Panc1 (cell line): Measurements from ENCODE around the gene HOXA4. TPM values are rescaled to one million over a fixed set of nuclear protein-coding genes. Genes with fewer than 3 reads are reported as not detected.

Source experiments
- ATAC-seq: fragments of 200-7000 bp; cut with Tn5 transposase; 2 replicates; pipeline ENCODE4 v1.9.1; 2020; ENCODE audit warnings: mild to moderate bottlenecking, moderate library complexity
- BruUV-seq: library from RNA; stranded (reverse); fragments of 400-500 nt; replicated peaks from 2 replicates; lab custom pipeline; 2021; lab: Mats Ljungman, UMichigan
- CTCF ChIA-PET: fragments of 300-600 bp; sonication (Branson Sonifier 250); formaldehyde crosslinking; loops from one replicate; lab custom pipeline; 2022; ENCODE audit warnings: antibody characterized with exemption; lab: Charles Lee
- POLR2A ChIA-PET: fragments of 300-600 bp; sonication (Branson Sonifier 250); formaldehyde crosslinking; loops from one replicate; lab custom pipeline; 2022; ENCODE audit warnings: antibody characterized with exemption; lab: Charles Lee
- DNase-seq: peaks from one replicate; pipeline ENCODE4 v3.0.0-alpha.2; 2010; ENCODE audit warnings: low read depth, low spot score
- H3K27ac ChIP-seq: 2 replicates; pipeline ENCODE4 v1.5.1; 2011; ENCODE audit warnings: mild to moderate bottlenecking, low read length, inconsistent platforms
- H3K27me3 ChIP-seq: fragments of 200-500 bp; sonication (Bioruptor generic); 2 replicates; pipeline ENCODE4 v1.6.0; 2014; ENCODE audit warnings: low read length, inconsistent platforms; ENCODE audit not compliant: control insufficient read depth, insufficient read depth
- H3K36me3 ChIP-seq: fragments of 200-500 bp; sonication (Bioruptor generic); 2 replicates; pipeline ENCODE4 v1.5.1; 2014; ENCODE audit warnings: inconsistent platforms, mild to moderate bottlenecking, low read length, moderate library complexity; ENCODE audit not compliant: control insufficient read depth, insufficient read depth
- H3K4me1 ChIP-seq: 2 replicates; pipeline ENCODE4 v1.5.1; 2011; ENCODE audit warnings: inconsistent platforms, mild to moderate bottlenecking, low read length, moderate library complexity; ENCODE audit not compliant: control insufficient read depth, insufficient read depth
- H3K4me3 ChIP-seq, 2 experiments: 2 replicates each; pipeline ENCODE4 v1.5.1; 2011 to 2012; ENCODE audit warnings: low read depth in 2 of 2, low read length in 2 of 2, mild to moderate bottlenecking in 2 of 2, inconsistent platforms in 1 of 2, moderate library complexity in 1 of 2
- H3K9me3 ChIP-seq: fragments of 200-500 bp; sonication (Bioruptor generic); 2 replicates; pipeline ENCODE4 v1.5.1; 2014; ENCODE audit warnings: low read depth, mild to moderate bottlenecking, inconsistent platforms, low read length, moderate library complexity; ENCODE audit not compliant: control insufficient read depth, insufficient read depth
- CTCF ChIP-seq: fragments of 450-650 bp; IDR thresholded peaks from 2 replicates; pipeline ENCODE4 v1.5.1; 2017; ENCODE audit warnings: mild to moderate bottlenecking
- POLR2AphosphoS5 ChIP-seq: IDR thresholded peaks from 2 replicates; pipeline ENCODE4 v1.6.1; 2012; ENCODE audit warnings: mild to moderate bottlenecking, low read depth, low read length, moderate library complexity
- SIN3A ChIP-seq: IDR thresholded peaks from 2 replicates; pipeline ENCODE4 v1.6.1; 2012; ENCODE audit warnings: low read depth, mild to moderate bottlenecking, low read length, moderate library complexity, borderline replicate concordance; ENCODE audit not compliant: insufficient read depth
- TCF7L2 ChIP-seq: IDR thresholded peaks from 2 replicates; pipeline ENCODE4 v1.6.1; 2011; ENCODE audit warnings: mild to moderate bottlenecking, low read depth, low read length, inconsistent platforms
- in situ Hi-C: cut with HindIII; loops from 2 replicates; pipeline ENCODE4 v1.10.0; 2016; ENCODE audit warnings: low sequenced_read_pairs, low pct_unique_long_range_greater_than_20kb
- intact Hi-C: fragments of 100-400 bp; cut with micrococcal nuclease; formaldehyde crosslinking; loops from one replicate; pipeline ENCODE4 v1.10.0; 2022; ENCODE audit not compliant: unreplicated experiment
- total RNA-seq: library from RNA; stranded (reverse); gene quantifications from one replicate; pipeline ENCODE4 v1.2.1, GENCODE V29; 2021; ENCODE audit not compliant: unreplicated experiment
- TF ChIP-seq, protein P1 (sequence below), 2 experiments: IDR thresholded peaks; 2 replicates each; pipeline ENCODE4 v1.6.1; 2011 to 2012; ENCODE audit warnings: low read depth in 2 of 2, control low read depth in 1 of 2, low read length in 1 of 2, mild to moderate bottlenecking in 1 of 2, moderate library complexity in 1 of 2; ENCODE audit not compliant: insufficient read depth in 1 of 2

HOXA4 gene
- total RNA-seq, 1 experiment from 2014 or later = 0.39 TPM

- intact Hi-C loops (loop anchor here (1.0 kb wide), 1 partner anchor 8 kb away; no protein-coding TSS in a partner anchor), in situ Hi-C loops (no loop called here)
- no TSS peak for BruUV-seq
- H3K27ac ChIP-seq = peak overlapping the region; percentile 99
- peak overlapping the region; percentile 60 to 92 for H3K4me3 ChIP-seq
- ChIA-PET POLR2A (interaction anchor here (0.7 to 3.1 kb wide), 3 partner anchors 17 to 1051 kb away, joined by 3 to 21 read pairs (median 5); partner anchors contain the start of gene HOXA1), CTCF (interaction anchor here (0.6 kb wide), 1 partner anchor 66 kb away, joined by 3 read pairs; no protein-coding TSS in a partner anchor)
- H3K4me1 ChIP-seq = peaks cover 61% of the 10 kb centered on the region
- ATAC-seq = peak; percentile 46
- DNase-seq = no peak
- H3K36me3 ChIP-seq = no peaks in the 10 kb centered on the region
- no peaks in the 10 kb centered on the region for H3K9me3 ChIP-seq
- no peak for TF ChIP-seq TCF7L2
- H3K27me3 ChIP-seq = no peaks in the 10 kb centered on the region
Measured at GRCh38 chr7:27113991-27114769, 16.4 kb downstream of the HOXA4 start.

DNA sequence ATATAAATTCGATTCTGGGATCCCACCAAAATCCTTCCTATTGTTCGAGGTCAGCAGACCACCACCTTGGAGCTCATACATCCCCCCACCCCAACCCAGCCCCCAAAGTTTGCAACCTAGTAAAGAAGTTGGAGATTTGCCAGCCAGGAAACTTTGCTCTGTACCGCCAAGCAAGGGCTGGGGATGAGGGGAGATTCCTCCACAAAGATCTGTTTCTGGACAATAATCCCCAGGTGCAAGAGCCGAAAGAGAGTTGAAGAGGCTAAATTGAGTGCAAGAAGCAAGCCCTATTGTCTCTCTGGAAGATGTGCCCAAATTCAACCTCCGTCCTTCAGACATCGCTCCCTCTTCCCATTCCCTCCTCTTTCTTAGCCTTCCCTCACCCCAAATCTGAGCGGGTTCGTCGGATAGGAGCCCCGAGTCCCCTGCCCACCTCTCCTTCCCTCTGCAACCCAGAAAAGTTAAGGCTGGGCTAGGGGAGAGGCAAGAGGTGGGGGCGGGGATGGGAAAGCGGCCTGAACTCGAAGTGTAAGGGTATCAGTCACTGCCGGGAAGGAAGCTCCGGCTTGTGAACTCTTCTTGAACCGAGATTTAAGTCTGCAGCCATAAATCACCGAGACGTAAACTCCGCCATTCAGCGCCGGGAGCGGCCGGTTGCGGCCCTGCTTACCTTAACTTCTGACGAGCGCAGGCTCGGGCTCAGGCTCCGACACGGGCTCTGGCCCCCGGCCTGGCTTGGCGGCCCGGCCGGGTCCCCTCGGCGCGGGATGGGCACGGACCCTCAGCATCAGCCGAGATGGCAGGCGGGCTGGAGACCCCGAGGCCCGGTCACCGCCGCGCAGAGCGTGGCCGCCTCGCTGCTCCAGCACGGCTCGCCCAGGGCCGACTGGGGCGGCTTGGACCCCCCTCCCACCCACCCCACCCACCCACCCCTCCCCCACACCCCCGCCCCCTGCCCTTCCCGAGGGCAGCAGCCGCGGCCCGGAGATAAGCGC lies 17.3 kb downstream of the HOXA4 start:
- Histone ChIP-seq H3K27ac (peak overlapping the region; percentile 100), H3K27me3 (no peaks in the 10 kb centered on the region), H3K4me3 (peak overlapping the region; percentile 77 to 92), H3K4me1 (peaks cover 58% of the 10 kb centered on the region), H3K9me3 (no peaks in the 10 kb centered on the region), H3K36me3 (no peaks in the 10 kb centered on the region)
- ChIA-PET CTCF (interaction anchor here (0.6 kb wide), 1 partner anchor 67 kb away, joined by 3 read pairs; no protein-coding TSS in a partner anchor), POLR2A (interaction anchor here (0.7 to 3.1 kb wide), 3 partner anchors 16 to 1052 kb away, joined by 3 to 21 read pairs (median 5); partner anchors contain the start of gene HOXA1)
- intact Hi-C loops (no loop called here), in situ Hi-C loops (no loop called here)
- TF ChIP-seq POLR2AphosphoS5 = peak; percentile 69
- TF ChIP-seq, protein P1, sequence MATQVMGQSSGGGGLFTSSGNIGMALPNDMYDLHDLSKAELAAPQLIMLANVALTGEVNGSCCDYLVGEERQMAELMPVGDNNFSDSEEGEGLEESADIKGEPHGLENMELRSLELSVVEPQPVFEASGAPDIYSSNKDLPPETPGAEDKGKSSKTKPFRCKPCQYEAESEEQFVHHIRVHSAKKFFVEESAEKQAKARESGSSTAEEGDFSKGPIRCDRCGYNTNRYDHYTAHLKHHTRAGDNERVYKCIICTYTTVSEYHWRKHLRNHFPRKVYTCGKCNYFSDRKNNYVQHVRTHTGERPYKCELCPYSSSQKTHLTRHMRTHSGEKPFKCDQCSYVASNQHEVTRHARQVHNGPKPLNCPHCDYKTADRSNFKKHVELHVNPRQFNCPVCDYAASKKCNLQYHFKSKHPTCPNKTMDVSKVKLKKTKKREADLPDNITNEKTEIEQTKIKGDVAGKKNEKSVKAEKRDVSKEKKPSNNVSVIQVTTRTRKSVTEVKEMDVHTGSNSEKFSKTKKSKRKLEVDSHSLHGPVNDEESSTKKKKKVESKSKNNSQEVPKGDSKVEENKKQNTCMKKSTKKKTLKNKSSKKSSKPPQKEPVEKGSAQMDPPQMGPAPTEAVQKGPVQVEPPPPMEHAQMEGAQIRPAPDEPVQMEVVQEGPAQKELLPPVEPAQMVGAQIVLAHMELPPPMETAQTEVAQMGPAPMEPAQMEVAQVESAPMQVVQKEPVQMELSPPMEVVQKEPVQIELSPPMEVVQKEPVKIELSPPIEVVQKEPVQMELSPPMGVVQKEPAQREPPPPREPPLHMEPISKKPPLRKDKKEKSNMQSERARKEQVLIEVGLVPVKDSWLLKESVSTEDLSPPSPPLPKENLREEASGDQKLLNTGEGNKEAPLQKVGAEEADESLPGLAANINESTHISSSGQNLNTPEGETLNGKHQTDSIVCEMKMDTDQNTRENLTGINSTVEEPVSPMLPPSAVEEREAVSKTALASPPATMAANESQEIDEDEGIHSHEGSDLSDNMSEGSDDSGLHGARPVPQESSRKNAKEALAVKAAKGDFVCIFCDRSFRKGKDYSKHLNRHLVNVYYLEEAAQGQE (IDR thresholded peaks at IDR 0.05; ENCODE audit: insufficient read depth in 1 of 2, low read depth in 2 of 2, low read length in 1 of 2) = no peak
- no peak for TF ChIP-seq CTCF
- TF ChIP-seq TCF7L2 = peak; percentile 47; the same call in 1 of the 2 replicates
- peak; percentile 75; the same call in 1 of the 2 replicates for TF ChIP-seq SIN3A
- peak; percentile 12 for ATAC-seq
- no peak for DNase-seq
- BruUV-seq = no TSS peak
